NT2/D1 (cell line): Measurements from ENCODE around the gene SNRNP35.

Experiments
- YY1 ChIP-seq: IDR thresholded peaks from 2 replicates; pipeline ENCODE4 v1.6.1; 2011; ENCODE audit not compliant: insufficient read length, insufficient read depth
- ZNF274 ChIP-seq: IDR thresholded peaks from 2 replicates; pipeline ENCODE4 v1.6.1; 2011; ENCODE audit warnings: mild to moderate bottlenecking, low read depth, low read length

DNA sequence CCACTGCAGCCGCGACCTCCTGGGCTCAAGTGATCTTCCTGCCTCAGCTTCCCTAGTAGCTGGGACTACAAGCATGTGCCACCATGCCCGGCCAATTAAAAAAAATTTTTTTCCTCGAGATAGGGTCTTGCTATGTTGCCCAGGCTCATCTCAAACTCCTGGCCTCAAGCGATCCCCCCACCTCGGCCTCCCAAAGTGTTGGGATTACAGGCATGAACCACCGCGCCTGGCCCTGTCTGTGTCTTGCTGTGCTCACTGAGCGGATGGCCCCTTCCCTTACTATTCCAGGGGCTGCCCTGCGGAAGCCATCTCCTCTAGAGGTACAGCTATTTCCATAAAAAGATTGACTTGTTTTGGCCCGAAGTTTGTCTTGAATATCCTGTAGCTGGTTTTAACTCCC lies 20.1 kb downstream of the SNRNP35 start:
- TF ChIP-seq ZNF274 (no peak), YY1 (no peak)
